ENCODE data around the gene LOXL1. TPM values are rescaled to one million over a fixed set of nuclear protein-coding genes. Genes with fewer than 3 reads are reported as not detected.

The LOXL1 gene
- polyA plus RNA-seq, 1 experiment: 114 TPM

GRCh38 chr15:73888224-73889041 is 37.8 kb upstream of the LOXL1 start:
- Histone ChIP-seq H3K4me3 (ENCODE audit: low read depth, low read length) (no peak overlapping the region), H3K27me3 (ENCODE audit: control insufficient read depth, insufficient read depth, low read length) (peaks cover 40% of the 10 kb centered on the region), H3K9me3 (ENCODE audit: control insufficient read depth, insufficient read depth, low read length) (peaks cover 15% of the 10 kb centered on the region), H3K27ac (ENCODE audit: low read depth, low read length) (no peak overlapping the region)
- ChIA-PET CTCF (interaction anchor here (1.4 to 1.5 kb wide), 2 partner anchors 9 to 15 kb away, joined by 7 read pairs; partner anchors contain the start of gene TBC1D21), POLR2A (no interaction called here)
- no peak for TF ChIP-seq CTCF (IDR thresholded peaks at IDR 0.05; ENCODE audit: low read depth, low read length)
- DNase-seq (ENCODE audit: low read depth, low spot score): no peak

GRCh38 chr15:73889053-73889761 is 37.1 kb upstream of the LOXL1 start:
- POLR2A ChIA-PET: no interaction called here
- CTCF ChIA-PET: no interaction called here
- Histone ChIP-seq H3K9me3 (ENCODE audit: control insufficient read depth, insufficient read depth, low read length) (peaks cover 15% of the 10 kb centered on the region), H3K27ac (ENCODE audit: low read depth, low read length) (no peak overlapping the region), H3K4me3 (ENCODE audit: low read depth, low read length) (no peak overlapping the region), H3K27me3 (ENCODE audit: control insufficient read depth, insufficient read depth, low read length) (peaks cover 36% of the 10 kb centered on the region)
- DNase-seq (ENCODE audit: low read depth, low spot score): no peak
- no peak for TF ChIP-seq CTCF (IDR thresholded peaks at IDR 0.05; ENCODE audit: low read depth, low read length)

GRCh38 chr15:73889762-73890124 is 36.5 kb upstream of the LOXL1 start:
- no peak for TF ChIP-seq CTCF (IDR thresholded peaks at IDR 0.05; ENCODE audit: low read depth, low read length)
- Histone ChIP-seq H3K27ac (ENCODE audit: low read depth, low read length) (no peak overlapping the region), H3K4me3 (ENCODE audit: low read depth, low read length) (no peak overlapping the region), H3K9me3 (ENCODE audit: control insufficient read depth, insufficient read depth, low read length) (peaks cover 15% of the 10 kb centered on the region), H3K27me3 (ENCODE audit: control insufficient read depth, insufficient read depth, low read length) (peaks cover 37% of the 10 kb centered on the region)
- no peak for DNase-seq (ENCODE audit: low read depth, low spot score)
- ChIA-PET POLR2A (no interaction called here), CTCF (interaction anchor here (1.1 kb wide), 1 partner anchor 16 kb away, joined by 5 read pairs; no protein-coding TSS in a partner anchor)

- DNase-seq (ENCODE audit: low read depth, low spot score): no peak
- ChIA-PET POLR2A (no interaction called here), CTCF (interaction anchor here (0.7 to 4.0 kb wide), 5 partner anchors 16 to 81 kb away, joined by 3 to 21 read pairs (median 5); partner anchors contain the start of gene TBC1D21)
- Histone ChIP-seq H3K27ac (ENCODE audit: low read depth, low read length) (no peak overlapping the region), H3K4me3 (ENCODE audit: low read depth, low read length) (no peak overlapping the region), H3K9me3 (ENCODE audit: control insufficient read depth, insufficient read depth, low read length) (peaks cover 15% of the 10 kb centered on the region), H3K27me3 (ENCODE audit: control insufficient read depth, insufficient read depth, low read length) (peaks cover 28% of the 10 kb centered on the region)
- TF ChIP-seq CTCF (IDR thresholded peaks at IDR 0.05; ENCODE audit: low read depth, low read length): no peak
Measured at GRCh38 chr15:73891328-73892315, 34.6 kb upstream of the LOXL1 start.

Measured in AG04450 (cell line).